SK-N-SH treated with all-trans-retinoic acid at 6 μM for 48 hours (cell line): ENCODE data around the gene SCYL3.

Source experiments
- ATAC-seq: fragments of 200-7000 bp; cut with Tn5 transposase; 3 replicates; pipeline ENCODE4 v1.9.1; 2020; ENCODE audit warnings: mild to moderate bottlenecking, moderate library complexity
- BACH2 ChIP-seq: fragments of 250-450 bp; sonication (Bioruptor Pico); IDR thresholded peaks from 2 replicates; pipeline ENCODE4 v1.9.0; 2021; ENCODE audit warnings: mild to moderate bottlenecking, borderline replicate concordance
- CREB5 ChIP-seq: fragments of 250-450 bp; sonication (Bioruptor Pico); IDR thresholded peaks from 2 replicates; pipeline ENCODE4 v1.5.1; 2020; ENCODE audit warnings: low read depth, mild to moderate bottlenecking, moderate library complexity
- CSDC2 ChIP-seq: fragments of 250-450 bp; sonication (Bioruptor Pico); IDR thresholded peaks from 2 replicates; pipeline ENCODE4 v1.5.0; 2020; ENCODE audit warnings: mild to moderate bottlenecking, moderate library complexity
- CSRNP3 ChIP-seq: fragments of 250-450 bp; sonication (Bioruptor Pico); IDR thresholded peaks from 2 replicates; pipeline ENCODE4 v1.5.1; 2021; ENCODE audit warnings: mild to moderate bottlenecking, moderate library complexity
- ESRRG ChIP-seq: fragments of 250-450 bp; sonication (Bioruptor Pico); IDR thresholded peaks from 2 replicates; pipeline ENCODE4 v1.6.1; 2021; ENCODE audit warnings: mild to moderate bottlenecking
- GLIS3 ChIP-seq: fragments of 250-450 bp; sonication (Bioruptor Pico); IDR thresholded peaks from 2 replicates; pipeline ENCODE4 v1.5.0; 2020; ENCODE audit warnings: mild to moderate bottlenecking, moderate library complexity
- ISL1 ChIP-seq: fragments of 250-450 bp; sonication (Bioruptor Pico); IDR thresholded peaks from 2 replicates; pipeline ENCODE4 v2.1.2; 2022; ENCODE audit warnings: mild to moderate bottlenecking, moderate library complexity
- OSR1 ChIP-seq: fragments of 250-450 bp; sonication (Bioruptor Pico); IDR thresholded peaks from 2 replicates; pipeline ENCODE4 v1.8.0; 2022; ENCODE audit warnings: moderate library complexity, mild to moderate bottlenecking, inconsistent platforms
- PATZ1 ChIP-seq: fragments of 250-450 bp; sonication (Bioruptor Pico); IDR thresholded peaks from 2 replicates; pipeline ENCODE4 v1.8.0; 2020; ENCODE audit warnings: mild to moderate bottlenecking, moderate library complexity, borderline replicate concordance
- POU6F1 ChIP-seq: fragments of 250-450 bp; sonication (Bioruptor Pico); IDR thresholded peaks from 2 replicates; pipeline ENCODE4 v1.8.0; 2021; ENCODE audit warnings: low read depth, mild to moderate bottlenecking, moderate library complexity, borderline replicate concordance
- PPARA ChIP-seq: fragments of 250-450 bp; sonication (Bioruptor Pico); IDR thresholded peaks from 2 replicates; pipeline ENCODE4 v1.5.0; 2020; ENCODE audit warnings: mild to moderate bottlenecking, borderline replicate concordance
- SNAI2 ChIP-seq: fragments of 250-450 bp; sonication (Bioruptor Pico); IDR thresholded peaks from 2 replicates; pipeline ENCODE4 v1.5.0; 2020; ENCODE audit warnings: mild to moderate bottlenecking, moderate library complexity
- TCF4 ChIP-seq: fragments of 250-450 bp; sonication (Bioruptor Pico); IDR thresholded peaks from 2 replicates; pipeline ENCODE4 v1.8.0; 2021; ENCODE audit warnings: mild to moderate bottlenecking, moderate library complexity, borderline replicate concordance
- TOX ChIP-seq: fragments of 250-450 bp; sonication (Bioruptor Pico); IDR thresholded peaks from 2 replicates; pipeline ENCODE4 v1.8.0; 2021; ENCODE audit warnings: mild to moderate bottlenecking, moderate library complexity, borderline replicate concordance
- TSHZ2 ChIP-seq: fragments of 250-450 bp; sonication (Bioruptor Pico); IDR thresholded peaks from 2 replicates; pipeline ENCODE4 v1.5.0; 2020; ENCODE audit warnings: mild to moderate bottlenecking, moderate library complexity
- ZC3H10 ChIP-seq: fragments of 250-450 bp; sonication (Bioruptor Pico); IDR thresholded peaks from 2 replicates; pipeline ENCODE4 v1.5.1; 2021; ENCODE audit warnings: mild to moderate bottlenecking, moderate library complexity
- ZFP3 ChIP-seq: fragments of 250-450 bp; sonication (Bioruptor Pico); IDR thresholded peaks from 2 replicates; pipeline ENCODE4 v1.5.0; 2020; ENCODE audit warnings: mild to moderate bottlenecking, moderate library complexity
- ZNF565 ChIP-seq: fragments of 450-650 bp; formaldehyde crosslinking; conservative IDR thresholded peaks from 2 replicates; pipeline ENCODE4 v1.5.0; 2020; ENCODE audit warnings: low read depth, mild to moderate bottlenecking, moderate library complexity
- ZNF70 ChIP-seq: fragments of 450-650 bp; formaldehyde crosslinking; IDR thresholded peaks from 2 replicates; pipeline ENCODE4 v1.5.0; 2020; ENCODE audit warnings: mild to moderate bottlenecking, moderate library complexity
- ZNF8 ChIP-seq: fragments of 450-650 bp; formaldehyde crosslinking; IDR thresholded peaks from 2 replicates; pipeline ENCODE4 v1.5.0; 2020; ENCODE audit warnings: mild to moderate bottlenecking, moderate library complexity

The SCYL3 gene

GRCh38 chr1:169836198-169836597 is 57.5 kb downstream of the SCYL3 start:
- no peak for ATAC-seq
- TF ChIP-seq BACH2, result no peak
- TF ChIP-seq ZNF565 (CRISPR knock-in tag), result no peak

- no peak for TF ChIP-seq CSDC2 (CRISPR knock-in tag)
- TF ChIP-seq TOX, result no peak
- TF ChIP-seq PPARA (CRISPR knock-in tag), result no peak
- no peak for TF ChIP-seq GLIS3 (CRISPR knock-in tag)
- TF ChIP-seq PATZ1 (CRISPR knock-in tag), result no peak
- no peak for TF ChIP-seq ZNF70 (CRISPR knock-in tag)
- TF ChIP-seq TCF4 (CRISPR knock-in tag), result no peak
- no peak for TF ChIP-seq ZFP3 (CRISPR knock-in tag)
- ATAC-seq, result no peak
Measured at GRCh38 chr1:169835647-169836046, 58.0 kb downstream of the SCYL3 start.

GRCh38 chr1:169834869-169835268 is 58.8 kb downstream of the SCYL3 start:
- TF ChIP-seq OSR1 (CRISPR knock-in tag), result no peak
- TF ChIP-seq CSDC2 (CRISPR knock-in tag), result no peak
- no peak for TF ChIP-seq SNAI2 (CRISPR knock-in tag)
- TF ChIP-seq, all 23 proteins: peak for 0

GRCh38 chr1:169833179-169833901 is 60.4 kb downstream of the SCYL3 start:
- no peak for ATAC-seq
- TF ChIP-seq ZC3H10 (CRISPR knock-in tag) (no peak), CSRNP3 (CRISPR knock-in tag) (no peak)

More at GRCh38 chr1:169834869-169835268, 58.8 kb downstream of the SCYL3 start:
- ATAC-seq, result no peak

GRCh38 chr1:169829671-169830070 is 64.0 kb downstream of the SCYL3 start:
- TF ChIP-seq TOX (no peak), ZNF565 (CRISPR knock-in tag) (no peak), OSR1 (CRISPR knock-in tag) (no peak), GLIS3 (CRISPR knock-in tag) (no peak)
- ATAC-seq, result no peak

GRCh38 chr1:169824153-169824552 is 69.5 kb downstream of the SCYL3 start:
- TF ChIP-seq ZFP3 (CRISPR knock-in tag), result no peak
- no peak for TF ChIP-seq TCF4 (CRISPR knock-in tag)
- no peak for TF ChIP-seq PPARA (CRISPR knock-in tag)
- no peak for TF ChIP-seq TOX
- no peak for TF ChIP-seq CSDC2 (CRISPR knock-in tag)
- TF ChIP-seq CREB5 (CRISPR knock-in tag), result no peak
- TF ChIP-seq ESRRG, result no peak
- no peak for TF ChIP-seq ISL1
- TF ChIP-seq ZNF565 (CRISPR knock-in tag), result no peak
- TF ChIP-seq TSHZ2 (CRISPR knock-in tag), result no peak
- TF ChIP-seq POU6F1 (CRISPR knock-in tag), result no peak
- TF ChIP-seq ZNF8 (CRISPR knock-in tag), result no peak
- TF ChIP-seq BACH2, result no peak
- ATAC-seq, result no peak
